Liver (tissue), 9 donors: Measurements from ENCODE around the gene PGS1. TPM values are rescaled to one million over a fixed set of nuclear protein-coding genes. Genes with fewer than 3 reads are reported as not detected.

Source experiments
- DNase-seq: peaks from one replicate; pipeline ENCODE4 v3.0.0-alpha.2; 2017; ENCODE audit warnings: low spot score
- H3K27ac ChIP-seq, 2 donors: one replicate each; pipeline ENCODE4 v1.7.0; 2013; ENCODE audit warnings: inconsistent platforms in 2 of 2, low read length in 2 of 2, control low read depth in 1 of 2, low read depth in 1 of 2, mild to moderate bottlenecking in 1 of 2
- H3K27me3 ChIP-seq, 4 donors: one replicate each; pipeline versions ENCODE4 v1.6.1 to v1.7.0; 2013; ENCODE audit warnings: low read length in 3 of 4, inconsistent platforms in 1 of 4, mild to moderate bottlenecking in 1 of 4, moderate library complexity in 1 of 4; ENCODE audit not compliant: control insufficient read depth in 4 of 4, insufficient read depth in 4 of 4
- H3K36me3 ChIP-seq, 4 donors: one replicate each; pipeline versions ENCODE4 v1.6.1 to v1.7.0; 2013; ENCODE audit warnings: low read length in 3 of 4, mild to moderate bottlenecking in 3 of 4, low read depth in 1 of 4, moderate library complexity in 1 of 4; ENCODE audit not compliant: control insufficient read depth in 4 of 4, insufficient read depth in 3 of 4
- H3K4me1 ChIP-seq, 4 donors: one replicate each; pipeline versions ENCODE4 v1.6.1 to v1.7.0; 2013; ENCODE audit warnings: low read length in 3 of 4, mild to moderate bottlenecking in 3 of 4, moderate library complexity in 1 of 4; ENCODE audit not compliant: control insufficient read depth in 4 of 4, insufficient read depth in 4 of 4
- H3K4me3 ChIP-seq, 3 donors: one replicate each; pipeline versions ENCODE4 v1.6.1 to v1.7.0; 2013; ENCODE audit warnings: low read length in 3 of 3, control low read depth in 1 of 3, low read depth in 1 of 3, mild to moderate bottlenecking in 1 of 3
- H3K9ac ChIP-seq, 2 donors: one replicate each; pipeline ENCODE4 v1.7.0; 2013; ENCODE audit warnings: low read length in 2 of 2, mild to moderate bottlenecking in 2 of 2, moderate library complexity in 2 of 2, control low read depth in 1 of 2, low read depth in 1 of 2
- H3K9me3 ChIP-seq, 4 donors: one replicate each; pipeline versions ENCODE4 v1.6.1 to v1.7.0; 2013; ENCODE audit warnings: low read length in 3 of 4; ENCODE audit not compliant: control insufficient read depth in 4 of 4
- ATF3 ChIP-seq: IDR thresholded peaks from 2 replicates; pipeline ENCODE4 v1.6.1; 2016; ENCODE audit warnings: antibody characterized with exemption
- CTCF ChIP-seq: fragments of 150-350 bp; IDR thresholded peaks from 2 replicates; pipeline ENCODE4 v1.5.1; 2017; ENCODE audit warnings: improper control_type of control experiment, low read depth, low read length; ENCODE audit not compliant: missing input control
- EGR1 ChIP-seq, 2 donors: IDR thresholded peaks; 2 replicates each; pipeline ENCODE4 v1.6.1; 2016 to 2018; ENCODE audit warnings: antibody characterized with exemption in 2 of 2, low read depth in 2 of 2
- FOXA1 ChIP-seq: IDR thresholded peaks from 2 replicates; pipeline ENCODE4 v1.6.1; 2016; ENCODE audit warnings: antibody characterized with exemption
- FOXA2 ChIP-seq: IDR thresholded peaks from 2 replicates; pipeline ENCODE4 v1.6.1; 2016; ENCODE audit warnings: antibody characterized with exemption
- GABPA ChIP-seq, 2 donors: IDR thresholded peaks in 1 of 2; conservative IDR thresholded peaks in 1 of 2; 2 replicates each; pipeline ENCODE4 v1.6.1; 2016; ENCODE audit warnings: antibody characterized with exemption in 2 of 2, mild to moderate bottlenecking in 1 of 2, moderate library complexity in 1 of 2
- HNF4G ChIP-seq: IDR thresholded peaks from 2 replicates; pipeline ENCODE4 v1.6.1; 2016; ENCODE audit warnings: antibody characterized with exemption
- JUND ChIP-seq, 2 donors: IDR thresholded peaks; 2 replicates each; pipeline ENCODE4 v1.6.1; 2016; ENCODE audit warnings: antibody characterized with exemption in 2 of 2
- MAX ChIP-seq: IDR thresholded peaks from 2 replicates; pipeline ENCODE4 v1.6.1; 2016; ENCODE audit warnings: antibody characterized with exemption
- NR2F2 ChIP-seq: IDR thresholded peaks from 2 replicates; pipeline ENCODE4 v1.6.1; 2016; ENCODE audit warnings: antibody characterized with exemption
- RAD21 ChIP-seq, 2 donors: IDR thresholded peaks; 2 replicates each; pipeline ENCODE4 v1.6.1; 2016; ENCODE audit warnings: antibody characterized with exemption in 2 of 2, mild to moderate bottlenecking in 2 of 2
- REST ChIP-seq: IDR thresholded peaks from 2 replicates; pipeline ENCODE4 v1.6.1; 2016; ENCODE audit warnings: antibody characterized with exemption, mild to moderate bottlenecking
- RXRA ChIP-seq, 2 donors: IDR thresholded peaks; 2 replicates each; pipeline ENCODE4 v1.6.1; 2017 to 2018; ENCODE audit warnings: antibody characterized with exemption in 2 of 2, mild to moderate bottlenecking in 1 of 2
- SP1 ChIP-seq: IDR thresholded peaks from 2 replicates; pipeline ENCODE4 v1.6.1; 2018; ENCODE audit warnings: antibody characterized with exemption, mild to moderate bottlenecking
- TAF1 ChIP-seq: conservative IDR thresholded peaks from 2 replicates; pipeline ENCODE4 v1.6.1; 2016; ENCODE audit warnings: antibody characterized with exemption, mild to moderate bottlenecking
- YY1 ChIP-seq: IDR thresholded peaks from 2 replicates; pipeline ENCODE4 v1.6.1; 2016; ENCODE audit warnings: antibody characterized with exemption, mild to moderate bottlenecking
- WGBS: extraction: QIAGEN DNeasy Blood & Tissue Kit; methylation state at CpG from one replicate; pipeline ENCODE4 v1.1.7; 2013; 5-methylcytosine and 5-hydroxymethylcytosine counted together
- polyA plus RNA-seq, 2 donors: library from polyadenylated mRNA; stranded (reverse) in 1 of 2; unstranded in 1 of 2; fragments of 200-250 nt in 1 of 2; fragments of >200 nt in 1 of 2; fragmentation: Nextera tagmentation in 1 of 2; extraction: Ambion mirVana in 1 of 2; gene quantifications; one replicate each; pipeline versions ENCODE4 v1.2.1 to v1.2.3, GENCODE V29; 2013 to 2015
- total RNA-seq, 2 donors: library from RNA; depleted of rRNA; stranded (reverse); fragments of >200 nt; gene quantifications; one replicate each; pipeline ENCODE4 v1.2.3, GENCODE V29; 2014
- donor health status: healthy.
- donor health status: healthy.
- donor health status: healthy.
- donor health status: healthy.
- donor health status: healthy.

Gene PGS1
- total and polyA plus RNA-seq, 4 donors = 8.1 to 24.1 (median 12.2) TPM

GRCh38 chr17:78381601-78382232 lies 3.3 kb downstream of the PGS1 start:
- no peak overlapping the region for H3K4me3 ChIP-seq
- peak; percentile 68 for TF ChIP-seq REST
- TF ChIP-seq CTCF = no peak
- peak; percentile 11 for TF ChIP-seq YY1
- TF ChIP-seq NR2F2 = peak; percentile 65
- TF ChIP-seq FOXA1 = no peak
- peak in 1 of 2 donors; percentile 21 for TF ChIP-seq RXRA (IDR thresholded peaks at IDR 0.05)
- no peak for TF ChIP-seq ATF3
- H3K36me3 ChIP-seq = peaks cover 0 to 3% (median under 1%) of the 10 kb centered on the region in 4 donors
- no peaks in the 10 kb centered on the region for H3K27me3 ChIP-seq
- no peak for DNase-seq
- H3K9ac ChIP-seq = peak overlapping the region in 1 of 2 donors; percentile 48
- 62% methylated on average over 12 of the region's 12 CpGs for WGBS
- H3K9me3 ChIP-seq = no peaks in the 10 kb centered on the region
- peaks cover 6 to 25% (median 15%) of the 10 kb centered on the region in 4 donors for H3K4me1 ChIP-seq
- peak overlapping the region; percentile 64 to 66 for H3K27ac ChIP-seq

GRCh38 chr17:78383725-78384471 lies 5.4 kb downstream of the PGS1 start:
- Histone ChIP-seq H3K27ac (peak overlapping the region; percentile 68 to 87), H3K9ac (peak overlapping the region in 1 of 2 donors; percentile 58), H3K9me3 (no peaks in the 10 kb centered on the region), H3K36me3 (peaks cover 0 to 3% (median under 1%) of the 10 kb centered on the region in 4 donors), H3K4me1 (peaks cover 6 to 21% (median 14%) of the 10 kb centered on the region in 4 donors), H3K27me3 (no peaks in the 10 kb centered on the region), H3K4me3 (no peak overlapping the region)
- 65% methylated on average over 15 of the region's 15 CpGs for WGBS
- no peak for DNase-seq
- TF ChIP-seq FOXA1 = no peak
- peak; percentile 33 to 40 for TF ChIP-seq RAD21 (IDR thresholded peaks at IDR 0.05)
- TF ChIP-seq TAF1 = no peak
- TF ChIP-seq FOXA2 = no peak
- TF ChIP-seq MAX = no peak
- no peak for TF ChIP-seq GABPA (IDR thresholded peaks at IDR 0.05 in 1 of 2, conservative IDR thresholded peaks at IDR 0.05 in 1 of 2)
- no peak for TF ChIP-seq REST
- peak; percentile 21 to 49 for TF ChIP-seq JUND (IDR thresholded peaks at IDR 0.05)
- TF ChIP-seq HNF4G = no peak
- TF ChIP-seq SP1 = peak; percentile 52
- TF ChIP-seq EGR1 (IDR thresholded peaks at IDR 0.05; ENCODE audit: low read depth in 2 of 2) = no peak
- no peak for TF ChIP-seq CTCF
